Astrocyte of the cerebellum (primary cell): Measurements from ENCODE around the gene CMC4.

ENCODE experiments used
- DNase-seq: peaks from one replicate; pipeline ENCODE4 v3.0.0-alpha.2; 2011; ENCODE audit warnings: low read depth
- H3K4me3 ChIP-seq: 2 replicates; pipeline ENCODE4 v1.5.1; 2011; ENCODE audit warnings: mild to moderate bottlenecking, low read depth, low read length, moderate library complexity
- CTCF ChIP-seq: IDR thresholded peaks from 2 replicates; pipeline ENCODE4 v1.5.1; 2012; ENCODE audit warnings: low read length, low read depth, moderate library complexity, mild to moderate bottlenecking; ENCODE audit errors: missing control alignments
- in situ Hi-C: cut with HindIII; loops from 2 replicates; pipeline ENCODE4 v1.10.0; 2017; ENCODE audit warnings: low sequenced_read_pairs

Gene CMC4

GRCh38 chrX:155094468-155095061 is 23.6 kb upstream of the CMC4 start:
- TF ChIP-seq CTCF = peak; percentile 60
- no peak overlapping the region for H3K4me3 ChIP-seq
- in situ Hi-C loops = no loop called here
- DNase-seq = peak; percentile 2

DNA sequence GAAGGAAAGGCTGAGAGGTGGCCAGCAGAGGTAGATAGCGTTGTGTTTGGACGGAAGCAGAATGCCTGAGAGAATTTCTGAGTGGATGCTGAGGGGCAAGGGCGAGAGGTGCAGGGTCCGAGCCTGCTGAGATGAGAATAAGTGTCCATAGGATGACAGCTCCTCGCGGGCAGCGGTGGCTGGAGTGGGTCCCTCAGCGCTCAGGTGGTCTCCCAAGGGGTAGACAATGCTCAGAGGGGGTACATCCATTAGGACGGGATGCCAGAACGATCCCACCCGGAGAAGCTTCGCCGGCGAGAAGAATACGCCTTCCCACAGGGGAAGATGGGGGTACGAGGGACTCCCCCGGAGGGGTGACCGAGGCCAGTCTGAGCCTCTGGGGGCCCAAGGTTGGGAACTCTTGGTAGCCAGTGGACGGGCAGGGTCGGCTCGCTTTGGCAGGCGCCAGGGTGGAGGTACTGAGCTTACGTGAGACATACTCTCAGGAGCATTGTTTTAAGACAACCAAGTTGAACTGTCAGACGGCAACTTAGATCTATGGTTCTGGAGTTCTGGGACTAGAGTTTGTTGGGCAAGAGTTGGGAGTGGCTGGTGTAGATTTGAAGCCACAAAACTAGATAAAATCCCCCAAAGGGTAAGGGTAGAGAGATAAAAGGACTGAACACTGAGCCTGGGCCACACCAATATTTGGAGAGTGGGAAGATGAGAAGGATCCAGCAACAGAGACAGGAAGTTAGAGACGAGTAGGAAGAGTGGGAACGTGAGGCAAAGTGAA is 16.2 kb upstream of the CMC4 start:
- no peak overlapping the region for H3K4me3 ChIP-seq
- no peak for TF ChIP-seq CTCF
- no peak for DNase-seq
- in situ Hi-C loops = no loop called here

GRCh38 chrX:155086202-155086840 is 15.4 kb upstream of the CMC4 start:
- DNase-seq = peak; percentile 5
- no peak overlapping the region for H3K4me3 ChIP-seq
- in situ Hi-C loops = no loop called here
- TF ChIP-seq CTCF = peak; percentile 34

- no peak for TF ChIP-seq CTCF
- no peak for DNase-seq
- peak overlapping the region; percentile 65 for H3K4me3 ChIP-seq
- in situ Hi-C loops = no loop called here
Measured at GRCh38 chrX:155071694-155072280, 851 bp upstream of the CMC4 start.

DNA sequence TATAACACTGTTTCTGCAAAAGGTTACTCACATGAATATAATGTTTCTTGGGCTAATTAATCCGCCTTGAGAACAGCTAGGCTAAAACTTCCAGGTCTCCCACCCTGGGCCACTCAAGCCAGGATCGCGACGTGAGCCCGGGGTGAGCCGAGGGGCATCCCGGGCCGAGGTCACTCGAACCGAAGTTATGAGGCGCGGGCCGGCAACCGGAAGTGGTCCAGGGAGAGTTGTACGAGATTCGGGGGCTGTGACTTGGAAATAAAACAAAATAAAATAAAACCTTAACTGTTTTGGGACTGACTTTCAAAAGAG is 317 bp downstream of the CMC4 start:
- no peak for DNase-seq
- in situ Hi-C loops = no loop called here
- no peak for TF ChIP-seq CTCF
- H3K4me3 ChIP-seq = peak overlapping the region; percentile 56

DNA sequence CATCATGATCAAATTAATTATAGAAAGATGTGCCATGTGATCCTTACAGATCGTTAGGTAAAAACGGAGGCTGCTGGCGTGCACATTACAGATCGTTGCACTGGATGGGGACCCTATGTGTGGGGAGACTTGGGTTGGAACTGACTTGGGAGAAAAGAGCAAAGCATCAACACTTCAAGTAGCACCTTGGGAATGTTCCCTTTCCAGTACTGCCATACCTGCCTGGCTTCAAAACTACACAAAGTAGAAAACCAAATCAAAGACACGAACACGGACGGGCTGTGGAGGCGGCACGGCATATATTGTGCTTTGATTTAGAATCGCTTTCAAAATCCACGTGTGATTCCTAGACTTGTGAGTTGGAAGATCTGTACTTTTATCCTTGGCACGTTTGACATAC is 898 bp downstream of the CMC4 start:
- DNase-seq = no peak
- peak overlapping the region; percentile 56 for H3K4me3 ChIP-seq
- in situ Hi-C loops = no loop called here
- TF ChIP-seq CTCF = no peak
